Natural killer cell (primary cell): ENCODE measurements around the gene SMIM22. TPM values are rescaled to one million over a fixed set of nuclear protein-coding genes. Genes with fewer than 3 reads are reported as not detected.

ENCODE experiments used
- ATAC-seq, 3 donors: fragments of 150-1000 bp in 2 of 3; fragments of 200-7000 bp in 1 of 3; cut with Tn5 transposase; 1 replicate in 1 of 3; 2 replicates in 2 of 3; pipeline ENCODE4 v1.10.0; 2021; ENCODE audit warnings: mild to moderate bottlenecking in 2 of 3, moderate library complexity in 2 of 3
- DNase-seq, 2 donors: peaks; one replicate each; pipeline versions ENCODE4 v3.0.0 to v3.0.0-alpha.2; 2013 to 2021; ENCODE audit warnings: mixed read lengths in 1 of 2
- H3K27ac ChIP-seq: one replicate; pipeline ENCODE4 v1.5.1; 2013; ENCODE audit warnings: mild to moderate bottlenecking, low read length
- H3K27me3 ChIP-seq: one replicate; pipeline ENCODE4 v1.6.1; 2013; ENCODE audit warnings: low read length; ENCODE audit not compliant: control insufficient read depth, insufficient read depth
- H3K36me3 ChIP-seq: one replicate; pipeline ENCODE4 v1.6.1; 2013; ENCODE audit warnings: low read length; ENCODE audit not compliant: control insufficient read depth, insufficient read depth
- H3K4me1 ChIP-seq: one replicate; pipeline ENCODE4 v1.6.1; 2013; ENCODE audit warnings: low read length; ENCODE audit not compliant: control insufficient read depth, insufficient read depth
- H3K4me3 ChIP-seq: one replicate; pipeline ENCODE4 v1.5.1; 2013; ENCODE audit warnings: low read length
- H3K9me3 ChIP-seq: one replicate; pipeline ENCODE4 v1.6.1; 2013; ENCODE audit warnings: low read length; ENCODE audit not compliant: control insufficient read depth, insufficient read depth
- H3K27ac Mint-ChIP-seq, 2 donors: one replicate each; pipeline ENCODE4 v1.8.0; 2022; ENCODE audit warnings: mild to moderate bottlenecking in 2 of 2, mixed read lengths in 2 of 2, moderate library complexity in 1 of 2
- H3K27me3 Mint-ChIP-seq, 2 donors: one replicate each; pipeline ENCODE4 v1.8.0; 2022; ENCODE audit warnings: low read depth in 2 of 2, mixed read lengths in 2 of 2
- H3K36me3 Mint-ChIP-seq: one replicate; pipeline ENCODE4 v1.8.0; 2022; ENCODE audit warnings: mixed read lengths
- H3K4me1 Mint-ChIP-seq, 2 donors: one replicate each; pipeline ENCODE4 v1.8.0; 2022; ENCODE audit warnings: mixed read lengths in 2 of 2
- H3K4me3 Mint-ChIP-seq: one replicate; pipeline ENCODE4 v1.8.0; 2022; ENCODE audit warnings: mild to moderate bottlenecking, moderate library complexity, mixed read lengths
- H3K9me3 Mint-ChIP-seq, 2 donors: one replicate each; pipeline ENCODE4 v1.8.0; 2022; ENCODE audit warnings: mixed read lengths in 2 of 2
- WGBS: methylation state at CpG from one replicate; pipeline ENCODE4 v1.1.7; 2013; ENCODE audit warnings: missing lambda C conversion rate; ENCODE audit not compliant: insufficient coverage; 5-methylcytosine and 5-hydroxymethylcytosine counted together
- intact Hi-C: fragments of 100-400 bp; cut with micrococcal nuclease; formaldehyde crosslinking; loops from one replicate; pipeline ENCODE4 v1.14.2; 2022
- total RNA-seq, 4 donors: library from RNA; stranded (reverse); fragments of 120-200 nt in 1 of 4; gene quantifications; one replicate each; pipeline versions ENCODE4 v1.2.3 to v1.2.4, GENCODE V29; 2013 to 2022
- TF ChIP-seq, protein P1 (sequence below): fragments of 200-600 bp; IDR thresholded peaks from one replicate; pipeline ENCODE4 v1.8.0; 2022; ENCODE audit warnings: antibody characterized with exemption

Gene SMIM22
- total RNA-seq, 3 donors from 2014 or later (not counting 1 experiment from before 2014, with no cell fraction given) = not detected

DNA sequence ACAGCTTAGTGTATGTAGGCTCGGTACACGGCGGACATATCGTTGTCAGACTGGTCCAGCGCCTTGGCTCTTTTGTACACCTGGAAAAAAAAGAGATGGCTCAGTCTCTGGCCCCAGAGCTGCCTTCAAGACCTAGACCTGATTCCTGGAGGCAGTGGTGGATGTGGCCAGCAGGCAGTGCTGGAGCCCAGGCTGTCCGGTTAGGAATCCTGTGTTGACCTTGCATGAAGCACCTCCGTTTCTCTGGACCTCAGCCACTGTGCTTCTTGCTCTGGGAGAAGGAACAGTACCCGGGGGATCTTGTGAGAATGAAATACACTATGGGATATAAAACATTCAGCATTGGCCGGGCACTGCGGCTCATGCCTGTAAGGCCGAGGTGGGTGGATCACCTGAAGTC is 10.1 kb downstream of the SMIM22 start:
- peaks cover 6% of the 10 kb centered on the region for H3K36me3 Mint-ChIP-seq
- no peaks in the 10 kb centered on the region for H3K9me3 Mint-ChIP-seq
- intact Hi-C loops = no loop called here
- no peak overlapping the region for H3K4me3 Mint-ChIP-seq
- peaks cover 0 to 10% of the 10 kb centered on the region in 2 donors for H3K4me1 Mint-ChIP-seq
- Histone ChIP-seq H3K4me3 (no peak overlapping the region), H3K27ac (no peak overlapping the region), H3K27me3 (no peaks in the 10 kb centered on the region), H3K36me3 (peaks cover 18% of the 10 kb centered on the region), H3K9me3 (no peaks in the 10 kb centered on the region), H3K4me1 (peaks cover 24% of the 10 kb centered on the region)
- 98% methylated on average over 11 of the region's 11 CpGs for WGBS
- TF ChIP-seq, protein P1, sequence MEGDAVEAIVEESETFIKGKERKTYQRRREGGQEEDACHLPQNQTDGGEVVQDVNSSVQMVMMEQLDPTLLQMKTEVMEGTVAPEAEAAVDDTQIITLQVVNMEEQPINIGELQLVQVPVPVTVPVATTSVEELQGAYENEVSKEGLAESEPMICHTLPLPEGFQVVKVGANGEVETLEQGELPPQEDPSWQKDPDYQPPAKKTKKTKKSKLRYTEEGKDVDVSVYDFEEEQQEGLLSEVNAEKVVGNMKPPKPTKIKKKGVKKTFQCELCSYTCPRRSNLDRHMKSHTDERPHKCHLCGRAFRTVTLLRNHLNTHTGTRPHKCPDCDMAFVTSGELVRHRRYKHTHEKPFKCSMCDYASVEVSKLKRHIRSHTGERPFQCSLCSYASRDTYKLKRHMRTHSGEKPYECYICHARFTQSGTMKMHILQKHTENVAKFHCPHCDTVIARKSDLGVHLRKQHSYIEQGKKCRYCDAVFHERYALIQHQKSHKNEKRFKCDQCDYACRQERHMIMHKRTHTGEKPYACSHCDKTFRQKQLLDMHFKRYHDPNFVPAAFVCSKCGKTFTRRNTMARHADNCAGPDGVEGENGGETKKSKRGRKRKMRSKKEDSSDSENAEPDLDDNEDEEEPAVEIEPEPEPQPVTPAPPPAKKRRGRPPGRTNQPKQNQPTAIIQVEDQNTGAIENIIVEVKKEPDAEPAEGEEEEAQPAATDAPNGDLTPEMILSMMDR = no peak
- no peak overlapping the region for H3K27ac Mint-ChIP-seq
- no peak for DNase-seq
- H3K27me3 Mint-ChIP-seq = no peaks in the 10 kb centered on the region
- ATAC-seq = no peak

DNA sequence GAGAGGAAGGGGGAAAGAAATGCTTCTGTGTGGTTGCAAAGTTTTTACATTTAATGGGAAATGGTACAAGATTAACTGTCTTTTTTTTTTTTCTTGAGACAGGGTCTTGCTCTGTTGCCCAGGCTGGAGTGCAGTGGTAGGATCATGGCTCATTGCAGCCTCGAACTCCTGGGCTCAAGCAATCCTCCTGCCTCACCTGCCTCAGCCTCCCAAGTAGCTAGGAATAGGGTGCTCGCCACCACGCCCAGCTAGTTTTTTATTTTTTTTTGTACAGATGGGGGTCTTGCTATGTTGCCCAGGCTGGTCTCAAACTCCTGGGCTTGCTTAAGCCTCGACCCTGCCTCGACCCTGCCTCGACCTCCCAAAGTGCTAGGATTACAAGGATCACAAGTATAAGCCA is 11.1 kb downstream of the SMIM22 start:
- no peak for ATAC-seq
- Mint-ChIP-seq H3K27me3 (no peaks in the 10 kb centered on the region), H3K4me1 (peaks cover 0 to 6% of the 10 kb centered on the region in 2 donors), H3K27ac (no peak overlapping the region), H3K36me3 (peaks cover 6% of the 10 kb centered on the region), H3K4me3 (no peak overlapping the region), H3K9me3 (no peaks in the 10 kb centered on the region)
- Histone ChIP-seq H3K4me3 (no peak overlapping the region), H3K4me1 (peaks cover 14% of the 10 kb centered on the region), H3K27ac (no peak overlapping the region), H3K36me3 (peaks cover 21% of the 10 kb centered on the region), H3K27me3 (no peaks in the 10 kb centered on the region), H3K9me3 (no peaks in the 10 kb centered on the region)
- intact Hi-C loops = no loop called here
- no peak for DNase-seq
- WGBS = 93% methylated on average over 6 of the region's 6 CpGs
- TF ChIP-seq, protein P1 = no peak

DNA sequence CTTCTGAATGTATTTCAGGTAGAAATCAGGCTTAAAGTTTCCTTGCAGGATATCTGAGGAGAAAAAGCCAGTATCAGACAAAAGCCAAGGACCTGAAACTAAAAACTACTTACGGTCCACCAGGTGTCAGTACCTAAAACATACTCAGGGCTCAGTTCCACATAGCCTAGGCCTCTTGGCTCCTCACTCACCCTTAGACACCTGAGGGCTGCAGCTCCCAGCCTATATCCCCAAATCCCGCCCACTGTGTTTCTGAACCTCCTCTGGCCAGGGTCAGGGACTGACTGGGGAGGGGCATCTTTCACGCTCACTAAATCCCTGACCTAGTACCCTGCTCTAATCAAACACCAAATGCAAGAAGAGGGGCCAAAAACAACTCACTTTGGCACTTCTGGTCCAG is 16.1 kb downstream of the SMIM22 start:
- peaks cover 19% of the 10 kb centered on the region for H3K36me3 Mint-ChIP-seq
- H3K27ac Mint-ChIP-seq = no peak overlapping the region
- H3K4me1 Mint-ChIP-seq = no peaks in the 10 kb centered on the region

DNA sequence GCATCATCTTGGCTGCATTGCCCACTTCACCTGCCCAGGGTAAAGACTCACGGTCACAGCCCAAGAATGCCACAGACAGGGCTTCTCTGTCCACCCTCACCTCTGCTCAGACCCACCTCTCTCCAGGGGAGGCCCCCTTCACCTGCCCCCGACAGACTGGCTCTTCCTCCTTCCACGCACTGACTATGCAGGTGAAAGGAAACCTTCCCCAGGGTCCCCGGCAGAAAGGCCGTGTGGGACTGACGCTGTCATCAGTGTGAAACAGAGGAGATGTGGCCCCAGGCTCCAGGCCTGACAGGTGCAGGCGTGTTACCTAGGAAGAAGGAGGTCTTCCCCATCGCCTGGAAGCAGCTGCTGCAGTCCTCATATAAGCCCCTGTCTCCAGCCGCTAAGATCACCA is 16.6 kb downstream of the SMIM22 start:
- Mint-ChIP-seq H3K9me3 (no peaks in the 10 kb centered on the region), H3K36me3 (peaks cover 21% of the 10 kb centered on the region), H3K27ac (no peak overlapping the region), H3K27me3 (no peaks in the 10 kb centered on the region), H3K4me1 (no peaks in the 10 kb centered on the region), H3K4me3 (no peak overlapping the region)
- Histone ChIP-seq H3K27me3 (no peaks in the 10 kb centered on the region), H3K9me3 (no peaks in the 10 kb centered on the region), H3K4me3 (no peak overlapping the region), H3K36me3 (peaks cover 53% of the 10 kb centered on the region), H3K27ac (no peak overlapping the region), H3K4me1 (no peaks in the 10 kb centered on the region)
- DNase-seq (no peak), ATAC-seq (no peak)
- WGBS = 96% methylated on average over 9 of the region's 9 CpGs
- intact Hi-C loops = no loop called here
- TF ChIP-seq, protein P1 = no peak

More for the DNA sequence above, 16.1 kb downstream of the SMIM22 start:
- no peak overlapping the region for H3K4me3 Mint-ChIP-seq
- H3K9me3 Mint-ChIP-seq = no peaks in the 10 kb centered on the region
- Histone ChIP-seq H3K36me3 (peaks cover 52% of the 10 kb centered on the region), H3K27me3 (no peaks in the 10 kb centered on the region), H3K4me1 (no peaks in the 10 kb centered on the region), H3K9me3 (no peaks in the 10 kb centered on the region), H3K4me3 (no peak overlapping the region), H3K27ac (no peak overlapping the region)
- no peak for ATAC-seq
- no peak for DNase-seq
- WGBS = 95% methylated on average over 3 of the region's 3 CpGs
- no peaks in the 10 kb centered on the region for H3K27me3 Mint-ChIP-seq
- TF ChIP-seq, protein P1 = no peak
- intact Hi-C loops = no loop called here
